Middle frontal gyrus (tissue), 1 donor: ENCODE results near the gene GALNTL6.
"Not testable (repeated sequence)": the region's sequence is repeated elsewhere in the genome, so short reads cannot be mapped to it uniquely, and the experiment has no call there.

Source experiments
- DNase-seq: peaks from one replicate; pipeline ENCODE4 v3.0.0-alpha.2; 2015; ENCODE audit warnings: low spot score; ENCODE audit errors: extremely low spot score

The GALNTL6 gene

GRCh38 chr4:172725581-172725980, 912.4 kb downstream of the GALNTL6 start:
- DNase-seq = no peak

- DNase-seq = no peak
Measured at GRCh38 chr4:172726001-172726423, 912.8 kb downstream of the GALNTL6 start.

- DNase-seq = no peak
Measured at GRCh38 chr4:172727631-172728030, 914.4 kb downstream of the GALNTL6 start.

- not testable (repeated sequence) for DNase-seq
Measured at GRCh38 chr4:172733645-172734044, 920.4 kb downstream of the GALNTL6 start.

GRCh38 chr4:172734555-172734954, 921.4 kb downstream of the GALNTL6 start:
- no peak for DNase-seq

- DNase-seq = no peak
Measured at GRCh38 chr4:172736046-172736445, 922.8 kb downstream of the GALNTL6 start.

- no peak for DNase-seq
Measured at GRCh38 chr4:172740434-172740833, 927.2 kb downstream of the GALNTL6 start.

- no peak for DNase-seq
Measured at GRCh38 chr4:172750910-172751309, 937.7 kb downstream of the GALNTL6 start.

GRCh38 chr4:172751550-172751949, 938.3 kb downstream of the GALNTL6 start:
- no peak for DNase-seq

- no peak for DNase-seq
Measured at GRCh38 chr4:172758586-172759340, 945.6 kb downstream of the GALNTL6 start.

GRCh38 chr4:172760512-172760911, 947.3 kb downstream of the GALNTL6 start:
- DNase-seq = no peak

- DNase-seq = no peak
Measured at GRCh38 chr4:172762895-172763294, 949.7 kb downstream of the GALNTL6 start.

GRCh38 chr4:172770787-172771186, 957.6 kb downstream of the GALNTL6 start:
- DNase-seq = no peak

GRCh38 chr4:172772781-172773180, 959.6 kb downstream of the GALNTL6 start:
- DNase-seq = no peak

- no peak for DNase-seq
Measured at GRCh38 chr4:172776203-172776861, 963.1 kb downstream of the GALNTL6 start.

- no peak for DNase-seq
Measured at GRCh38 chr4:172777729-172778431, 964.7 kb downstream of the GALNTL6 start.

- no peak for DNase-seq
Measured at GRCh38 chr4:172778583-172778982, 965.4 kb downstream of the GALNTL6 start.

GRCh38 chr4:172780566-172781081, 967.4 kb downstream of the GALNTL6 start:
- no peak for DNase-seq

- DNase-seq = no peak
Measured at GRCh38 chr4:172785613-172786012, 972.4 kb downstream of the GALNTL6 start.

GRCh38 chr4:172786039-172786792, 973.0 kb downstream of the GALNTL6 start:
- no peak for DNase-seq

- no peak for DNase-seq
Measured at GRCh38 chr4:172787111-172787510, 973.9 kb downstream of the GALNTL6 start.
